Stomach smooth muscle (tissue), 2 donors: ENCODE measurements around the gene PLLP.
A peak's percentile ranks its signal among the peaks of the same experiment; 100 is the strongest.

Source experiments
- H3K27ac ChIP-seq: one replicate; pipeline ENCODE4 v1.7.0; 2013; ENCODE audit warnings: mild to moderate bottlenecking, low read length, inconsistent platforms
- H3K27me3 ChIP-seq, 2 donors: one replicate each; pipeline ENCODE4 v1.7.0; 2013; ENCODE audit warnings: low read length in 2 of 2; ENCODE audit not compliant: insufficient read depth in 2 of 2, control insufficient read depth in 1 of 2
- H3K36me3 ChIP-seq, 2 donors: one replicate each; pipeline ENCODE4 v1.7.0; 2013; ENCODE audit warnings: low read length in 2 of 2; ENCODE audit not compliant: control insufficient read depth in 2 of 2, insufficient read depth in 2 of 2
- H3K4me1 ChIP-seq: one replicate; pipeline ENCODE4 v1.7.0; 2013; ENCODE audit warnings: low read length; ENCODE audit not compliant: control insufficient read depth, insufficient read depth
- H3K4me3 ChIP-seq, 2 donors: one replicate each; pipeline ENCODE4 v1.7.0; 2013; ENCODE audit warnings: low read length in 2 of 2
- H3K9ac ChIP-seq, 2 donors: one replicate each; pipeline ENCODE4 v1.7.0; 2013; ENCODE audit warnings: low read length in 2 of 2, mild to moderate bottlenecking in 1 of 2
- H3K9me3 ChIP-seq, 2 donors: one replicate each; pipeline ENCODE4 v1.7.0; 2013; ENCODE audit warnings: low read length in 2 of 2; ENCODE audit not compliant: control insufficient read depth in 2 of 2
- donor health status: healthy.
- donor health status: Pancreatic carcinoma.

PLLP gene

DNA sequence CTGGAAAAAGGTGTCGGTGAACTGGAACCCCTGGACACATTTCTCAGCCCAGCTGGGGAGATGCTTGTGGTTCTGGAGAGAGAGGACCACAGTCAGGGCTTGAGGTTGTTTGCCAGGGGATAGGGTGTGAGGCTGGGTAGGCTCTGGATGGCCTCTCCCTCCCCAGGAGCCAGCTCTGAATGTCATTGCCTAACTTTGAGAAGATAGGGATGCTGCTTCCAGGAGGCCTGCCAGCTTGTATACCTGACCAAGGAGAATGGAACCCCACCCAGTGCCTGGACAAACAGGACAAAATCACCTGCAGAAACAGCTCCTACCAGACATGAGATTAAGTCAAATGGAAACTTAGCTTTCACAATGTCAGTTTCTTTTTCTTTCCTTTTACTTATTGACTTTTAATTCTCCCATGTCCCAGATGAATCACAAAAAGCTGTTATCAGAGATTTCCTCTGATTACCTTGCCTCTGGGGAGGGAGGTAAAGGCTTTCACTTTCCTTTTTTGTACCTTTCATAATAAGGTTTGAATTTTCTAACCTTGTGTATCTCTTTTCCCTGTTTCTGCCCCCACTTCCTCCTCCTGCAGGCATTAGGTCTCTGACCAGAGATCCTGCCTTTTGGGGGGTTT, 29.8 kb upstream of the PLLP start:
- H3K9me3 ChIP-seq = no peaks in the 10 kb centered on the region
- H3K4me3 ChIP-seq = no peak overlapping the region
- no peaks in the 10 kb centered on the region for H3K36me3 ChIP-seq
- no peak overlapping the region for H3K9ac ChIP-seq
- H3K27ac ChIP-seq = no peak overlapping the region
- H3K27me3 ChIP-seq = peaks cover 4% of the 10 kb centered on the region in 2 donors
- H3K4me1 ChIP-seq = peaks cover 6% of the 10 kb centered on the region

DNA sequence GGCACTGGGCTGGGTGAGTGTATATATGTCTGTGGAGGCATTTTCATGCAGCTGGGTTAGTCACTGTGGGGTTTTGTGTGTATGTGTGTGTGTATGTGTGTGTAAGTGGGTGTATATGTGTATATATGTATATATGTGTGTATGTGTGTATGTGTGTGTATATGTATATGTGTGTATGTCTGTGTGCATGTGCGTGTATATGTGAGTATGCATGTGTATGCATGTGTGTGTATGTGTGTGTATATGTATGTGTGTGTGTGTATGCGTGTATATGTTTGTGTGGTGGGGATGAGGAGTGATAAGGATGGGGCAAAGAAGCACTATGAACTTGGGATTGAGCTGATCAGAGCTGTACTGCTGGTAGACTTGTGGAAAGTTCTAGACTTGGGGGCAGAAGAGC, 29.0 kb upstream of the PLLP start:
- no peak overlapping the region for H3K9ac ChIP-seq
- H3K27ac ChIP-seq = no peak overlapping the region
- H3K9me3 ChIP-seq = no peaks in the 10 kb centered on the region
- H3K27me3 ChIP-seq = peaks cover 4% of the 10 kb centered on the region in 2 donors
- H3K4me1 ChIP-seq = peaks cover 6% of the 10 kb centered on the region
- H3K36me3 ChIP-seq = no peaks in the 10 kb centered on the region
- H3K4me3 ChIP-seq = no peak overlapping the region

DNA sequence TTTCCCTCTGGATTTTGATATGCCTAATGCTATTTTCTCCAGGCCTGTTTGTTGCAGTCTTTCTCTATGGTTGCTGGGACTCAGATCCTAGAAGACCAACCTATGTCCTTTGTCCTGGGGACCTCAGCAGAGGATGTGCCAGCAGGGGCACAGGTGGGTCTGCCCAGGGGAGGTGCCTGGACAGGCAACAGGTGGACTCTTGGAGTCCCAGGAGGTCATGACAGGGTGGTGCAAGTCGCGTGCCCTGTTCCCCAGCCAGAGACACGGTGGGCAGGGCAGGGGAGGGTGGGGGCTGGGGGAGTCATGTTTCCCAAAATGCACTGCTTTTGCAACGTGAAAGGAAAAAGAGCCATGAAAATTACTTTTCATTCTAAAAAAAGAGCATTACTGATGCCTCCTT, 26.3 kb upstream of the PLLP start:
- H3K9ac ChIP-seq = no peak overlapping the region
- peaks cover 0 to 4% of the 10 kb centered on the region in 2 donors for H3K27me3 ChIP-seq
- H3K4me3 ChIP-seq = no peak overlapping the region
- no peaks in the 10 kb centered on the region for H3K36me3 ChIP-seq
- H3K9me3 ChIP-seq = no peaks in the 10 kb centered on the region
- no peak overlapping the region for H3K27ac ChIP-seq
- no peaks in the 10 kb centered on the region for H3K4me1 ChIP-seq

DNA sequence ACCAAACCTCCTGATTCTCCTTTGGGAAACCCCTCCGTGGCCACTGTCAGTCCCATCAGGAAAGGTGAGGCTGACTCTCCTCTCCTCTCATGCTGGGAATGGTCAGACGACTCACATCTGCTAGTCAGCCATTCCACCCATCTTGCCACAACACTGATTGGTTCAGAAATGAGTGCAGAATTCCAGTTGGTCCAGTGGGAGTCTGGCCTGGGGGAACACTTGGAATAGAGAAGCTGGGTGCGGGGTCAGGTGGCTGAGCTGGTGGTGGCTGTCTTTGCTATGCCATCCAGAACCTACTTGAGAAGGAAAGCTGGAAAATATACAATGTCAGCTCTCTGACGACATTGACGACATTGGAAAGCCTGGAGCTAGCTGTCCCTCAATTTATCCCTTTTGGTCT, 23.6 kb upstream of the PLLP start:
- Histone ChIP-seq H3K9me3 (no peaks in the 10 kb centered on the region), H3K4me3 (no peak overlapping the region), H3K36me3 (no peaks in the 10 kb centered on the region), H3K27ac (no peak overlapping the region), H3K9ac (no peak overlapping the region), H3K27me3 (peaks cover 0 to 4% of the 10 kb centered on the region in 2 donors), H3K4me1 (peaks cover 7% of the 10 kb centered on the region)

DNA sequence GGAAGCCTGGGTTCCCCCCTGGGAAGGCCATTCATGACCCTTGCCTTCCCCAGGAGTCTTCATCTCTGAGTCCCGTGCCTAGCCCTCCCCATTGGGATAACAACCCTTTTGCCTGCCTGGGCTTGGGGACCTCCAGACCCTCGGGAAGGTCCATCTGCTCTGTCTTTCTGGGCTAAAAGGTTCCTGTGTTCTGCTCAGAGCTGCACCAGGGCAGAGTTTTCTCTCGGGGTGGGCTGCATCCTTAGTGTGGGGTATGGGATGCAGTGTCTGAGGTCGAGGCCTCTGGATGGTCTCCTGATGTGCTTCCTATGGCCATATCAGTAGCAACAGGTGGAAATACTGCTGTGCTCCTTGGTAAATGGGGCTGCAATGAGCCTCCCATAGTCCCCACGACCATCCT, 22.9 kb upstream of the PLLP start:
- H3K27me3 ChIP-seq = peaks cover 0 to 4% of the 10 kb centered on the region in 2 donors
- no peak overlapping the region for H3K4me3 ChIP-seq
- H3K9me3 ChIP-seq = no peaks in the 10 kb centered on the region
- peaks cover 7% of the 10 kb centered on the region for H3K4me1 ChIP-seq
- H3K9ac ChIP-seq = no peak overlapping the region
- no peaks in the 10 kb centered on the region for H3K36me3 ChIP-seq
- no peak overlapping the region for H3K27ac ChIP-seq

DNA sequence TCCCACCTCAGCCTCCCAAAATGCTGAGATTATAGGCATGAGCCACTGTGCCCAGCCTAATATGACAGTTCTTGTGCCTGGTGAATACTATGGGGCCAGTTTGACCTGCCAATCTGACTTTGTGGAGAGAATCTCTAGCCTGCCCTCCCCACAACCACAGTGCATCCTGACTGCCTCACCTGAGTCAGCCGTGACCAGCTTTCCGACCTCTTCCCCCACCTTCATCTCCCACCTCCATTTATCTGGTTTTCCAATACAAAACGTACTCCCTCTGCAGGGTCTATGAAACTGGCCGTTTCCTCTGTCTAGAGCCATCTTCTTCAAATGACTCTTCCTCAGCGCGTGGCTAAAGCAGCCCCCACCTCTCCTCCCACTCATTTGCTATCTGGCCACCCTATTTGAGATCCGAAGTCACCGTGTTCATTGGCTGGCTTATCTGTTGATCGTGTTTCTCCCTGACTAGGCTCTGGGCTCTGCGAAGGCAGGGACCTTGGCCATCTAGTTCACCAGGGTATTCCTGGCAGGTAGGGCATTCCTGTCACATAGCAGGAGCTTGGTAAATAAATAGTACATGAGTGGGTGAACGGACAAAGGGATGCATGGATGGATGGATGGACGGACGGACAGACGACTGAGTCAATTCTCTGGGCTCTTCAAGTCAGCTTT, 22.3 kb upstream of the PLLP start:
- no peak overlapping the region for H3K9ac ChIP-seq
- H3K9me3 ChIP-seq = no peaks in the 10 kb centered on the region
- no peak overlapping the region for H3K4me3 ChIP-seq
- H3K4me1 ChIP-seq = peaks cover 7% of the 10 kb centered on the region
- no peak overlapping the region for H3K27ac ChIP-seq
- H3K27me3 ChIP-seq = peaks cover 0 to 2% of the 10 kb centered on the region in 2 donors
- no peaks in the 10 kb centered on the region for H3K36me3 ChIP-seq

DNA sequence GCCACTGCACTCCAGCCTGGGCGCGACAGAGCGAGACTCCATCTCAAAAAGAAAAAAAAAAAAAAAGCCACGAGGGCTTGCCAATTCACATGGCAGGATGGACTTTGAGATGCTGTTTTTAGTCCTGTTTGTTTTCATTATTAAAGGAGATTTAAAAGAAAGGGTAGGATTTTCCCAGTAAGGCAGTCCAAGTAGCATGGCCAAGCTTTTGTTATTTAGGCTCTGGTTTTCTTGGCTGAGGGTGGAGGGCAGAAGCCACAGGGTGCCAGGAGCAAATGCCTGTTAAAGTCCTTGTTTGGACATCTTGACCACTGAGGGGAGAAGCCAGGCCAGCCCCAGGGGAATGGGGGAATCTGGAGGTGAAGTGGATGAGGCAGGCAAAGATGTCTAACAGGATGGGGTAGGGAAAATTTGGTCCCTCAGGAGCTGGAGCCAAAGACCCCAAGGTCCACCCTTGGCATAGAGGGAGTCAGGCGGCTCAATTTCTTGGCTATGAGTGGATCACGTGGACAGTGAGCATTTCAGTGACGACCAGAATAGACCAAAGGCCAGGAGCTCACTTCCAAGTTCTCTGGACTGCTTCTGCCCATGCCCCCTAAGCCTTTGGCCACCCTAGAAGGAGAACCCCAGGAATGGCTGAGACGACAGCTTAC, 20.8 kb upstream of the PLLP start:
- Histone ChIP-seq H3K27ac (peak overlapping the region; percentile 49), H3K9ac (no peak overlapping the region)

DNA sequence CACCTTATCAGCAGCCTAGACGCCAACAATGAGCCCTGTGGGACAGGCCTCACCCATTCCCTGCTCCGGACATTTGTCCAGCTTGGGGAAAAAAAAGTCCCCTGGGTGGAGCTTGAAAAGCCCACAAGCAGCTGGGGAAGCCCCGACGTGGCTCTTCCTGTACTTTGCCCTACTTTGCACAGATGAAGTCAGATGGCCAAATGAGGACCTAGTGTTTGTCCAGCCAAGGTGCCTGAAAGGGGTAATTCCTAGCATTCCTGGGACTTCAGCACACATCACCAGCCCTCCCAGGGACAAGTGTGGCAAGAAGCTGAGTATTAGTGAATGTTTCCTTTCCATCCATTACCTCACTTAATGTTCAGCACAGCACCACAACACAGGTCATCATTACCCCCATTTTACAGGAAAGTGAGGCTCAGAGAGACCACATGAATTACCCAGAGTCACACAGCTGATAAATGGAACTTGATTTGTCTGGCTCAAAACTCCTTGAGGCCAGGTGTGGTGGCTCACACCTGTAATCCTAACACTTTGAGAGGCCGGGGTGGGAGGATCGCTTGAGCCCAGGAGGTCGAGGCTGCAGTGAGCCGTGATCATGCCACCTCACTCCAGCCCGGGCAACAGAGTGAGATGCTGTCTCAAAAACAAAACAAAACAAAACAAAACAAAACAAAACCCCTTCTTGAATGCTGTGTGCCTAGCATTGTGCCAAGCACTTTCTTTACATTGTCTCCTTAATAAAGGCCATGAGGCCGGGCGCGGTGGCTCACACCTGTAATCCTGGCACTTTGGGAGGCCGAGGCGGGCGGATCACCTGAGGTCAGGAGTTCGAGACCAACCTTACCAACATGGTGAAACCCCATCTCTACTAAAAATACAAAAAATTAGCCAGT, 19.9 kb upstream of the PLLP start:
- Histone ChIP-seq H3K27ac (no peak overlapping the region), H3K4me1 (peaks cover 21% of the 10 kb centered on the region), H3K9me3 (no peaks in the 10 kb centered on the region), H3K27me3 (no peaks in the 10 kb centered on the region), H3K4me3 (no peak overlapping the region), H3K36me3 (no peaks in the 10 kb centered on the region), H3K9ac (peak overlapping the region in 1 of 2 donors; percentile 21)

More for the DNA sequence above, 20.8 kb upstream of the PLLP start:
- H3K36me3 ChIP-seq = no peaks in the 10 kb centered on the region
- H3K27me3 ChIP-seq = no peaks in the 10 kb centered on the region
- H3K4me1 ChIP-seq = peaks cover 16% of the 10 kb centered on the region
- H3K9me3 ChIP-seq = no peaks in the 10 kb centered on the region
- H3K4me3 ChIP-seq = peak overlapping the region in 1 of 2 donors; percentile 22

DNA sequence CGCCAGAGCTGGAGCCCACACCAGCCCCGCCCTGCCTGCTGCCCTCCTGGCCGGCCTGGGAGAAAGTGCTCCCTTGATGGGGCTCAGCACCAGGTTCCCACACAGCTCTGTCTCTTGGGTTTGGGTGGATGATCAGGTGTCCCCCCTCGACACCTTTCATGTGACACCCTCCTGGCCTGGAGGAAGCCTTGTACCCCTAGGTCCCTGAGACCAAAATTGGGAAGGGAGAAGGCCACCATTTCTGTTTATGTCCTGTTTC, 19.4 kb upstream of the PLLP start:
- Histone ChIP-seq H3K4me3 (no peak overlapping the region), H3K27ac (no peak overlapping the region), H3K4me1 (peaks cover 27% of the 10 kb centered on the region), H3K27me3 (no peaks in the 10 kb centered on the region), H3K36me3 (no peaks in the 10 kb centered on the region), H3K9me3 (no peaks in the 10 kb centered on the region), H3K9ac (no peak overlapping the region)

DNA sequence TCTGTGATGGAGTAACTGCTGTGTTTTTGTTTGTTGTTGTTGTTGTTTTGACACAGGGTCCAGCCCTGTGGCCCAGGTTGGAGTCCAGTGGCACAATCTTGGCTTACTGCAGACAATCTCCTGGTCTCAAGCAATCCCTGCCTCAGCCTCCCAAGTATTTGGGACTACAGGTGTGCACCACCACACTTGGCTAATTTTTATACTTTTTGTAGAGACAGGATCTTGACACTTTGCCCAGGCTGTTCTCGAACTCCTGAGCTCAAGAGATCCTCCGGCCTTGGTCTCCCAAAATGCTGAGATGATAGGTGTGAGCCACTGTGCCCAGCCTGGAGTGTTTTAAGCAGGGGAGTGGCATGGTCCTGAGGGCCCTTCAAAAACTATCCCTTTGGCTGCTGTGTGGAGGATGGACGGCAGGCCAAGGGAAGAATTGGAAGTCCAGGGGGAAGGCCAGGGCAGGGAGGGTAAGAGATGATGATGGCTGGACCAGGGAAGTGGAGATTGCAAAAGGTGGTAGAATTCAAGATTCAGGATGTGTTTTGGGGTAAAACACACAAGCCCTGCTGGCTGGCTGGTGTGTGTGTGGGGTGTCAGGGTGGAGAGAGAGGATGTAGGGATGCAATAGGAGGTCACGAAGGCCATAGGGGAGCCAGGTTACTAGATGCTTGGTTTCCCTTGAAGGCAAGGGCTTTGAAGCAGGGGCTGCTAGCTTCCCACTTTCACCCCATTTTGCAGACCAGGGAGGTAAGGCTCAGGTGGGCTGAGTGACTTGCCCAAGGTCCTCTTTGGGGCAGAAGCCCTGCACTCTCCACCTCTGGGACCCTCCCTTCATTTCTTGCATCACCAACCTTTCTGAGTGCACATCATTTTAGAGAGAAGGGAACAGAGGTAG, 18.8 kb upstream of the PLLP start:
- H3K36me3 ChIP-seq = no peaks in the 10 kb centered on the region
- no peak overlapping the region for H3K9ac ChIP-seq
- no peak overlapping the region for H3K27ac ChIP-seq
- no peaks in the 10 kb centered on the region for H3K27me3 ChIP-seq
- H3K9me3 ChIP-seq = no peaks in the 10 kb centered on the region
- H3K4me3 ChIP-seq = no peak overlapping the region
- H3K4me1 ChIP-seq = peaks cover 29% of the 10 kb centered on the region
